NK-92 (cell line): ENCODE measurements around the gene MECP2.

ENCODE experiments used
- DNase-seq: peaks from one replicate; lab custom pipeline; 2025; ENCODE audit not compliant: unreplicated experiment; lab: John Stamatoyannopoulos, UW

MECP2 gene

DNA sequence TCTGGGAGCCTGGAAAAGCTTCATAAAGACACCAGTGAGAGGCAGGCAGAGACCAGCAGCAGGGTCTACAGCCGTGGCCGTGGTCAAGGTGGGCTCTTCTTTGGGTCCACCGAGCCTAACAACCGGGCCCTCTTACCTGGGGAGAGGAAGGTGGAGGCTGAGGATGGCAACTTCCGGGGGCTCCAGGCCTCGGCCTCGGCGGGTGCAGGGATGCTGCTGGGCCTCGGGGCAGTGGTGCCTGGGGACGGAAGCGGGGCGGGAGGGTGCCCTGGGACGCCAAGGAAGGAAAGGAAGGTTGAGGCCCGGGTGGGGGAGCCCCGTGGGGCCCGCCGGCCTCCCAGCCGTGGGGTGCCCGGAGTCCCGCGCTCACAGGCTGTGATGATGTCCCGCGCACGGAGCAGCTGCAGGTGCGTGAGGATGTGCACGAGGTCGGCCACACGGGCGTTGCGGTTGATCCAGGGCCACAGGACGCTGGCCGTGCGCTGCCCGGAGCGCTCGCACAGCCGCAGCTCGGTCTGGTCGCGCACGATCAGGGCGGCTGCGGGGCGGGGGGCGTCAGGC lies 78.4 kb downstream of the MECP2 start:
- DNase-seq, result no peak

DNA sequence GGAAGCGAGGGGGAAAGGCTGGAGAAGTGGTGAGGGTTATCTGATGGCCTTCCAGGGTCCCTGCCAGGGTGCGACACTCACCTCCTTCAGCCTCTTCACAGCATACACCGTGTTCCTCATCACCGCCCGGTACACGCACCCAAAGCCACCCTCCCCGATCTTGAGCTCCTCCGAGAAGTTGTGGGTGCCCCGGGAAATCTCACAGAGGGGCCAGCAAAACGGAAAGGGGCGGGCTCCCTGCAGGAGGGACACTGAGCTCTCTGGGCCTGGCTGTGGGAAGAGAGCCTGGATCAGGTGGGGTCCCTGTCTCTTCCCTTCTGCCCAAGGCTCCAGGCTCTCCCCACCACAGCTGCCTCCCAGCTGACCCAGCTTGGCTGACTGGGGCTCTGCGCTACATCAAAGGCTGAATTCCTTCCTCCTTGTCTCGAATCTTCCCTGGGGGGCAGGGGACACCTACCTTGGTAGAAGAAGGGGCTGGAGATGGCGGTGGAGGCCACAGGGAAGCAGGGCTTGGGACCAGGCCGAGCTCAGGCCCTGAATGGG lies 78.9 kb downstream of the MECP2 start:
- DNase-seq, result no peak

DNA sequence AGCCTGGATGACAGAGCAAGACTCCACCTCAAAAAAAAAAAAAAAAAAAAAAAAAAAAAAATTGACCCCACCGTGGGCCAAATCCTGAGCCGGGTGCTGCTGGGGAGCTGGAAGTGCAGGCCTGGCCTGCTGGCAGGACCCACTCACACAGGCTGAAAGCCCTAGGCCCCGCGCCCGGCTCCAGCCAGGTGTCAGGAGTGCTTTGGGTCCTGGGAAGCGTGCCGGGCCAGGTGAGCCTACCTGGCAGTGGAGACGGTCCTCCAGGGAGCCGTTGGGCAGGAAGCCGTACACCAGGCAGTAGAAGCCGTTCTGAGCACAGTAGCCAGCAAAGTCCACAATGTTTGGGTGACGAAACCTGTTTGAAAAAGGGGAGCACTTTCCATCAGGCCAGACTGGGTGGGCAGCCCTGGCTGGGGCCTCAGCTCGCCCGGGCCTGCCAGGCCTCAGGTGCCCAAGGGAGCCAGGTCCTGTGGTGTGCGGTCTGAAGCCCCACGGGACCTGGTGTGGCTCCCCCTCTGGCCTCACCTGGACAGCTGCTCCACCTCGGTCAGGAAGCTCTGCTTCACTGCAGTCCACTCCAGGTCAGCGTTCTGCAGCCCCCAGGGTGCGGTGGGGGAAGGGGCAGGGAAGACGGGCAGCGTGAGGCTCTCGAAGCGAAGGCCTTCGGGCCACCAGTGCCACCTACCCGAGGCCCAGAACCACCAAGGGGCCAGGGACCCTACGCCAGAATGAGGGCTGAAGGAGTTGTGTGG lies 79.6 kb downstream of the MECP2 start:
- DNase-seq, result no peak

DNA sequence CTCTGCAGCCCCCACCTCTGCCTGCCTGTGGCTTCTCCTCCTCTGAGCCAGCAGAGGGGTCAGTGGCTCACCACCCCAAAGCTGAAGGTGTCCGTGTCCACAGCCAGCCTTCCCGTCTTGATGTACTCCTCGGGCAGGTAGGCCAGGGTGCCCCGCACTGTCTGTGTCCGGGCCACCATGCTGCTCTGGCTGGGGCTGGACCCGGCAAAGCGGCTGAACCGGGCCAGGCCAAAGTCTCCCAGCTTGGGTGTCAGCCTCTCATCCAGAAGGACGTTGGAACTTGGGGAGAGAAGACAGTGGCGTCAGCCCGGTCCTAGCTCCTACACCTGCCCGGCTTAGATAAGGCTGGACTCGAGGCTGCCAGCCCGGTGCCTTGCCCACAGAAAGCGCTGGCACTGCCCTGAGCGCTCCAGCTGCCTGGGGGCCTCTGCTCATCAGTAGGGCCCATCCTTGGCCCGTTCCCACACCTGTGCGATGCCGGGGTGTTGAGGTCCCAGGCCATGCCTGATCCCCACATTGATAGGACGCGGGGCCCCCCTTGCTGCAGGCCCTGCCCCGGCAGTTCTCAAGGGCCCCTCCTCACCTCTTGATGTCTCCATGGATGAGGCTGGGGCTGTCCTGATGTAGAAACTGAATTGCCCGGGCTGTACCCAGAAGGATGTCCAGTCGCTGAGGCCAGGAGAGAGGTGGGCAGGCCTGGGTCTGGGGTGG lies 81.0 kb downstream of the MECP2 start:
- DNase-seq, result no peak

GRCh38 chrX:154015581-154016264 lies 81.8 kb downstream of the MECP2 start:
- DNase-seq, result no peak

DNA sequence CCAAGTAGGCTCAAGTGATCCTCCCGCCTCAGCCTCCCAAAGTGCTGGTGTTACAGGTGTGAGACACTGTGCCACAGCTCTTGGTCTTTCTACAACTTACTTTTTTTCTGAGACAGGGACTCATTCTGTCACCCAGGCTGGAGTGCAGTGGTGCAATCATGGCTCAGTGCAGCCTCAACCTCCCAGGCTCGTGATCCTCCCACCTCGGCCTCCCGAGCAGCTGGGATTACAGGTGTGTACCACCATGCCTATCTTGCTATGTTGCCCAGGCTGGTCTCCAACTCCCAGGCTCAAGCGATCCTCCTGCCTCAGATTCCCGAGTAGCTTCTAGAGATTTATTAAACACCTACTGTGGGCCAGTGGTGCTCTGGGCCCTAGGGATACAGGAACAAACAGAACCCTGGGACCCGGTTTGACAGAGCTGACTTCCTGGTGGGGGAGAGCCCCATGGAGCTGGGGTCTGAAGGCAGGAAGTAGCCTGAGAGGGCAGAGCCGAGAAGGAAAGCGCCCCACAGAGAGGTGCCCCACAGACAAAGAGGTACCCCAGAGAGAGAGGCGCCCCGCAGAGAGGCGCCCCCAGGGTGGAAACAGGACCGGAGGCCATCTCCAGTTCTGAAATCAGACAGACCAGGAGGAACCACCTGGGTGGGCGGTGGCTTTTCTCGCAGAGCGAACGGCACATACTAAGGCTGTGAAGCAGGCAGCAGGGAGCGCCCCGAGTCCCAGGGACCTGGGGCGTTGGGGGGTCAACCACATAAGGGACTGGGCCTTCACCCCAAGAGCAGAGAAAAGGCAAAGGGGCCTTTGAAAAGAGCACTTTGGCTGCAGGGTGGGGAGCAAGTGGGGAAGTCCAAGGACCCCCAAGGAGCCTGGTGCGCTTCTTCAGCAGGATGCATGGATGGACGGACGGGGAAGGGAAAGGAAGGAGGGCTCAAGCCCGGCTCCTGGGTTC lies 82.8 kb downstream of the MECP2 start:
- no peak for DNase-seq

GRCh38 chrX:154013614-154014360 lies 83.7 kb downstream of the MECP2 start:
- DNase-seq, result no peak

DNA sequence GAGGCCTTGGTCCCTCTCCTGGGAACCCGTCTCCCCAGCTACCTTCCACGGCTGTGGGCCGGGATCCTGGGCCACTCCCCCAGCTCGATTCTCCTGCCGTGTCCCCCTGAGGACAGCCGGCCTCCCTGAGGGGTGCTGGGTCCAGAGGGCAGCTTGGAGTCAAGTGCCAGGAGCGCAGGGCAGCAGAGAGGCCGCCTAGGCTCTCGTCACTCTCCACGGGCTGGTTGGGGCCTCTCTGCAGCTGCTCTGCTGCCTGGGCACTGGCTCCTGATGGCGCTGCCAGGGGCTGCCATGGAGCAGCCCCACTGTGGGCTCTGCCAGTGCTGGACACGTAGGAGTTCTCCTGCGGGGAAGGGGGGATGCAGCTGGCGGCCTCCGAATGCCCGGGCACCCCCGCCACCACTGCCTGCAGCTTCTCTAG lies 84.5 kb downstream of the MECP2 start:
- DNase-seq, result no peak

DNA sequence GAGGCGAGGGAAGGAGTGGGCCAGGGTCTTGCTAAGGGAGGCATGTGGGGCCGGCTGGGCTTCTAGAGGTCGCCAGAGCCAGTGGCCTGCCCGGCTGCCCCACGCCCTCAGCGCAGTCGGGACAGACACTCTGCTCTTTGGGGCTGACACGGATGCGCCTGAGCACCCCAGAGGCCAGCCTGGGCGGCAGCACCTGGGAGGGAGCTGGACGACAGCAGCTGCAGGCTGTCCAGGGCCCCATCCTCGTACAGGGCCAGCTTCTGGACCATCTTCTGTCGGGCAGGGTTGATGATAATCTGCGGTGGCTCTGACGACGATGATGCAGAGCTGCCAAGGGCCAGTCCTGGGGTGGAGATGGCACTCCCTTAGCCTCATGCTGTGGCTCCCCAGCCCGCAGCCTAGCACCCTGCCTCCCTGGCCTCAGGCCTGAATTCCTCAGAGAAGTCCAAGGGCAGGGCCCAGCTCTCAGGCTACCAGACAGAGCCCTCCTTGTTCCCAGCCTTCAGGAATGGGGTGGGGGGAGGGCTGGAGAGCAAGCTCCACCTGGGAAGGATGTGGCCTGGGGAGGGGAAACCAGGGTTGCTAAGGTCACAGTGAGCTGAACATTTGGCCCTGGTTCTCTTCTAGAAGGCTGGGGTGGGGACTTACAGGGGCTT lies 85.1 kb downstream of the MECP2 start:
- DNase-seq, result no peak

DNA sequence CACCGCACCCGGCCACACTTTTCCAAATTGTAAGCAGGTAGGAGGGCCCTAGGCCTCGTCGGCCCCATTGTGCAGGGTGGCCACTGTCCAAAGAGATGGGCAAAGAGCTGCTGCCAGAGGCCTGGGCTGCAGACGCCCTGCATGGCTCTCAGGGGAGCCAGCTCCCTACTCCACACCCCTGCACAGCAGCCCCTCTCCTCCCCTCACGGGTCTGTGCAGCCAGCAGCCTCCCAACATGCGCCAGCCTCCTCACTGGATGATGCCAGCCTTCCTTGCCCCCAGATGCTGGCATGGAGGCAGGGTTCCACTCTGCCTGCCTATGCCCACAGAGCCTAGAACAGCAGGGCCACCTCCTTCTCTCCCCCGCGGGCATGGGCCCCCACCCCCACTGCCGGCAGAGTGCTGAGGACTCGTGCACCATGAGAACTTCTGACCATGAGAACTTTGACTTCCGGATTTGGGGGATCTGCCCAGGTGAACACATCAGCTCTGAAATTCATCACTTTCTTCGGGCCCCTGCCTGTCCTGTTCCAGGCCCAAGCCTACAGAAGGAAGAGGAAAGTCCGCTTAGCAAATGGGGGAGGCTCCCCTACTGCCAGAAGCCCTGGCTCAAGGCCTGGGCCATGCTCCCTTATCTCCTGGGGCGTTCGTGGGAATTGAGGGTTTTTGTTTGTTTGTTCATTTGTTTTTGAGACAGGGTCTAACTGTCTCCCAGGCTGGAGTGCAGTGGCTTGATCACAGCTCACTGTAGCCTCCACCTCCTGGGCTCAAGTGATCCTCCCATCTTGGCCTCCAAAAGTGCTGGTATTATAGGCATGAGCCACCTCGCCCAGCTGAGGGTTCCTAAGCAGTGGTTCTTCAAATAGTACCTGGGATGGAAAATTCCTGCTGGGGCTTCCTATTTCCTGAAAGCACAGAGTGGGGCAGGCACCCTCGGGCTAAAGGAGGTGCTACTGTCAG lies 85.9 kb downstream of the MECP2 start:
- DNase-seq, result no peak

DNA sequence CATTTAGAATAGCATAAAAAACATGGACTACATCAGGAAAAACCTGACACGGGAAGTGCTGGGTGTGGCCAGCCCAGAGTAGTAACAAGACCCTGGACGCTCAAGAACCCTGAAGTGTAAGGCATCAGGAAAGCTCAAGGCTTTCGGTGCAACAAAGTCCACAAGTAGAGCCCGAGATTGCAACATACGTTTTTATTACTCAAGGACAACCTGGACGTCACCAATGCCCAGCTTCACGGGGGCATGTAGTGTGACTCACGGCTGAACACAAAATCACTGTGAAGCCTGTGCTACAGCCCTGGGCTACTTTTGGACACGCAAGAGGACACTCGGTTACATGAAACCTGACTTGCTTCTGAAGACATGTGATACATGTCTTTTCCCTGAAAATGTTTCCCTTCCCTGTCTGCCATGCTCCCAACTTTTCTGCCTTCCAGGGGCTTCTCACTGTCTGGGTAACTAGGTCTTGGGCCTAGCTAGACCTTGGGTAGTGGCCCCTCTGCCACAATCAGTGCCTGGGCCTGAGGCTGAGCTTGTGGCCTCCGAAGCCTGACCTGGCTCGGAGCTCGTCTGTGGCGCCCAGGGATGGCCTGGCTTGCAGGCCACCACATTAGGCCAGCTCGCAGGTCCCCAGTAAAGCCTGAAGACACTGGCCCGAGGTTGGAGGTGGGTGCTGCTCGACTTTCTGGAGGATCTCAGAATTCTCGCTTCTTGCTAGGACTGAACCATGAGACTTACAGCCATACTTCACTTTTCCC lies 87.0 kb downstream of the MECP2 start:
- DNase-seq, result no peak

- DNase-seq, result no peak
These were observed 89.0 kb downstream of the MECP2 start for GRCh38 chrX:154008521-154008920.

DNA sequence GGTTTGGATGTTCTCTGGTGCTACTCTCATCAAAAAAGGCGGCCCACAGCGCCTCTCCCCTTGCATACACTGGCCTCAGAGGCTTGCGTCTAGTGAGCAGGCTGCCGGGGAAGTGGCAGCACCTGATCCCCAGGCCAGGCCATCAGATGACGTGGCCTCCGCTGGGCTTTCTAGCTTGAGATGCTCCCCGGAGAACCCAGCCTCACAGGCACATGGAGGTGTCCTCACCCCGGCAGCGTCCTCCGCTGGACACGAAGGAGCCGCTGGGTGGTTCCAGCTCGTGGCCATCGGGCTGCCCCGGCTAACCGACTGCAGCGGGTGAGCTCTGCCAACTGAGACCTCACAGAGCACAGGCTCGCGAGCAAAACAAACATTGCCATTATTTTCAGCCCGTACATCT lies 90.6 kb downstream of the MECP2 start:
- DNase-seq, result no peak

DNA sequence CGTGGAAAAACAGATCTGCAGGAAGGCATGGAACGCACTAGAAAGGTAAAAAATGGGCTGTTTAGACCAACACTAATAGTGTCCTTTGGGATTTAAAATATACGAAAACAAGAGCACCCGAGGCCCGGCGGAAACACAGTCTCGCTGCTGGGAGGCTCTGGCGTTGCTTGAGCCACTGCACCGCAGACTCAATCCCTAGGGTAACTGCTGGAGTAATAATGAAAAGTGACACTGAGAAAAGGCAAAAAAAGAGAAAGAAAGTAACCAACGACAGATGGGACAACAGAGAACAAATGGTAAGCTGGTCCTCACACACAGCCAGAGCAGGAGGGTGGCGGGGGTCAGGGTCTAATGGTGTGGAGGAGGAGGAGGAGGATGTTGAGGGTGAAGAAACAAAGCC lies 93.2 kb downstream of the MECP2 start:
- no peak for DNase-seq

DNA sequence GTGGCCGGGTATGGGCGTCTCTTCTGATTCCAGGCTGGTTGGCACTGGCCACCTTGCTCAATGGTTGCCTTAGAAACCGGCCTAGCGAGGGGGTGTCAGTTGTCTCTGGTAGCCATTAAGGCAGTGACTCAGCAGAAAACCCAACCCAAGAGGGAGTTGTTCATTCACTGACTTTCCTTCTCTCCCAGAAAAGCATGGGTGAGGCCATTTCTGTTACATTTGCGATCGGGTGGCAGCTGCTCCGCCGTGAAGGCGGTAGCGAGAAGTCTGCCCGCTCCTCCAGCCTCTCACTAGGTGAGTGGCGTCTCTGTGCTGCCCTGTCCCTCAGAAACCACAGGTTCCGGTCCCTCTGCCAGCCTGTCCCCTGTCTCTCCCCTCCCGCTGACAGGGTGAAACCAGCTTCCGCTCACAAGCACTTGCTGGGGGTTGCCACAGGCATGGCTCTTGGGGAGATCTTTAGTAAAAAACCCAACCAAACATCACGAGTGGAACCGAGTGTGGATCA lies 95.2 kb downstream of the MECP2 start:
- no peak for DNase-seq

DNA sequence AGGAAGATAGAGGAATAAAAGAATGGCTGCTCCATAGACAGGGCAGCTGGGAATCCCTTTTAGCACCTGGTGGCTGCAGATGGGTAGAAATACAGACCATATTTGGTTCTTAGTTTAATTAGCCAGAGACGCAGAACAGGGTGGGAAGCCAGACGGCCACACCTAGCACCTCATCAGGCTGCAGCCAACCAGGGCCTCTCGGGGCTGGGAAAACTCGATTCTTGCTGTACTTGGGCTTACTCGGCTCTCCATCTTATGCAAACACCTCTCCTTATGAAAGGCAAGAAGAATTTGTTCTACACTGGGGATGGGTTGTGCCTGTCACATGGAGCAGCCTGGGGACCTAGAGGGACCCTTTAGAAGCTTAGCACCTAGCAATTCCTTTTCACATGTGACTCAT lies 97.5 kb downstream of the MECP2 start:
- no peak for DNase-seq

DNA sequence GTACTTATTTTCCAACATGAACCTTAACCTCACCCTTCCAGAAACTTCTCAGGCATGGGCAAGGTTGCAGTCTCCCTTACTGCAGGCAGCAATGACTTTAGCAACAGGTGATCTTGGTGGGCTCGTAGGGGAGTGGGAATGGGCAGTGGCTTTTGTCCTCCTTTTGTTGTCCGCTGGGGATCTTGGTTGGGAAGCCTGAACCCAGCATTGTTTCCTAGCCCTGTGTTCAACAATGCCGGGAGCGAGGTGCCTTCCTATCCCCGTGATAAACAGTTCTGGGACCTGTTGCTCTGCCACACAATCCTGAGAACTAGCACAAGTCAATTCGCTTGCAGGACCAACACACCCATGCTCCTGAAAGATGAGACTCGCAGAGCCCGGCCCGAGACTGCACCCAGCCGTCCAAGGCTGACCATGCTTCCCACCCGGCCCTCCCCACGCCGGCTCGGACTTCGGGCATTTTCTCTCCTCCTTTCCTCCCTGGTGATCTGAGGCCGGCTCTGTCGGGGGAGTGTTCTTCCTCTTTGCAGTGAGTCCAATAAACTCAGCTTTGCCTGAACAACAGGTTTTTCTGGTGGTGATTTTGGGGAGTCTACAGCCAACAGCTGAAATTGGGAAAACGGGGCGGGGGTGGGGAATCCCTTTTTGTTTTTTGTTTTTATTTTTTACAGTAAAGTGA lies 98.0 kb downstream of the MECP2 start:
- no peak for DNase-seq
